Ovary (tissue), 9 donors: ENCODE results near the gene FGL2. TPM values are rescaled to one million over a fixed set of nuclear protein-coding genes. Genes with fewer than 3 reads are reported as not detected.
"Not testable (repeated sequence)": the region's sequence is repeated elsewhere in the genome, so short reads cannot be mapped to it uniquely, and the experiment has no call there.

Experiments
- DNase-seq, 5 donors: peaks; one replicate each; pipeline ENCODE4 v3.0.0-alpha.2; 2019 to 2020
- H3K27ac ChIP-seq, 2 donors: fragments of 200-600 bp; one replicate each; pipeline versions ENCODE4 v1.5.1 to v1.8.0; 2019 to 2022
- H3K27me3 ChIP-seq: fragments of 200-600 bp; one replicate; pipeline ENCODE4 v1.8.0; 2022
- H3K36me3 ChIP-seq: fragments of 200-600 bp; sonication (generic); one replicate; pipeline ENCODE4 v1.5.1; 2019
- H3K4me1 ChIP-seq: one replicate; pipeline ENCODE4 v1.8.1; 2013; ENCODE audit warnings: mild to moderate bottlenecking, moderate library complexity; ENCODE audit not compliant: insufficient read depth
- H3K4me3 ChIP-seq: fragments of 200-600 bp; sonication (generic); one replicate; pipeline ENCODE4 v1.5.1; 2017
- H3K9me3 ChIP-seq, 2 donors: fragments of 200-600 bp in 1 of 2; sonication (generic) in 1 of 2; one replicate each; pipeline versions ENCODE4 v1.5.1 to v1.8.1; 2013 to 2019; ENCODE audit warnings: mild to moderate bottlenecking in 1 of 2, moderate library complexity in 1 of 2
- CTCF ChIP-seq, 3 donors: fragments of 450-650 bp in 2 of 3; fragments of 200-600 bp in 1 of 3; IDR thresholded peaks; one replicate each; pipeline versions ENCODE4 v1.5.1 to v1.8.0; 2016 to 2022; ENCODE audit warnings: antibody characterized with exemption in 3 of 3, mild to moderate bottlenecking in 1 of 3
- EP300 ChIP-seq: sonication (generic); formaldehyde crosslinking; IDR thresholded peaks from one replicate; pipeline ENCODE4 v1.6.1; 2017; ENCODE audit warnings: antibody characterized with exemption
- POLR2A ChIP-seq: fragments of 450-650 bp; IDR thresholded peaks from one replicate; pipeline ENCODE4 v1.6.1; 2017; ENCODE audit warnings: antibody characterized with exemption, mild to moderate bottlenecking, moderate library complexity
- WGBS, 3 donors: extraction: QIAGEN DNeasy Blood & Tissue Kit in 1 of 3; methylation state at CpG; one replicate each; pipeline versions ENCODE4 v1.1.5 to v1.1.7; 2013 to 2017; 5-methylcytosine and 5-hydroxymethylcytosine counted together
- intact Hi-C, 4 donors: fragments of 100-400 bp; cut with DNase I; formaldehyde crosslinking; loops; one replicate each; pipeline versions ENCODE4 v1.11.0 to v1.15.1; 2022 to 2023
- polyA plus RNA-seq, 2 donors: library from polyadenylated mRNA; stranded (reverse); fragments of 200-250 nt in 1 of 2; fragments of 350-450 nt in 1 of 2; fragmentation: Illumina TruSeq in 1 of 2; extraction: RNeasy Lipid Tissue Mini Kit (QIAGEN cat#74804) in 1 of 2; gene quantifications; one replicate each; pipeline ENCODE4 v1.2.3, GENCODE V29; 2013 to 2014
- total RNA-seq, 7 donors: library from RNA; depleted of rRNA in 2 of 7; stranded (reverse); fragments of >200 nt in 2 of 7; fragmentation: NEBNext Ultra II Directional in 3 of 7; extraction: Animal tissue kit (Norgen Biotek cat#: 25700) in 3 of 7; gene quantifications; one replicate each; pipeline versions ENCODE4 v1.1.0 to v1.2.4, GENCODE V29; 2016 to 2023
- donor health status: DM: no; HTN: no; CAD: no; lungs with moderate emphysema.
- donor health status: DM: no; HTN: no; CAD: no.
- donor health status: Bipolar disorder and iron deficiency.
- donor health status: DM: yes; HTN: yes; CAD: no.
- donor health status: DM: no; HTN: no; CAD: no.
- donor health status: DM: yes; HTN: yes; CAD: no.

FGL2 gene
- total and polyA plus RNA-seq, 9 donors, result 3.5 to 22.4 (median 10.5) TPM

DNA sequence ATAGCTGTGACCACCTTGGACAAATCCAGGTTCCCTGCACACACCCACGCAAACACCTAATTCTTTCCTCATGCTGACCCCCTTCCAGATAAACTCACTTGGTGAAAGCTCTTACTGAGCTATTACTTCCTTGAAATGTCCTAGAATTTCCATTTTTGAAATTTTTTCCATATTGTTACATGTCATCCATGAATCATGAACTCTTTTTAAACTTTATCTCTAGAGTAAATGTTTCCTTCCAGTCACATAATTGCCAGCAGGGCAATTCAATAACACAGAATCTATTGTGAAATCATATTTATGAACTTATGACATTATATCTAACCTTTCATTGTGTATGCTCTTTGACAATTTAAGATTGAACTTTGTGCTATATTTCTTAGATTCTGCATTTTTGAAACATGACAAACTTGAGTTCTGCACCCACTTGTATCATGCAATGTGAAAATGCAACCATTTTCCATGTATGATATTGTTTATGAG is 26.8 kb upstream of the FGL2 start:
- Histone ChIP-seq H3K36me3 (no peaks in the 10 kb centered on the region), H3K27ac (no peak overlapping the region), H3K4me3 (no peak overlapping the region), H3K9me3 (no peaks in the 10 kb centered on the region), H3K27me3 (no peaks in the 10 kb centered on the region), H3K4me1 (no peaks in the 10 kb centered on the region)
- DNase-seq, result no peak
- intact Hi-C loops, result no loop called here
- 93 to 98% (median 97%) methylated on average over 1 of the region's 1 CpG for WGBS, 3 donors
- TF ChIP-seq POLR2A, result no peak
- no peak for TF ChIP-seq CTCF (IDR thresholded peaks at IDR 0.05)
- no peak for TF ChIP-seq EP300

- DNase-seq, result no peak
- H3K27me3 ChIP-seq, result no peaks in the 10 kb centered on the region
- H3K36me3 ChIP-seq, result no peaks in the 10 kb centered on the region
- no peak overlapping the region for H3K27ac ChIP-seq
- no peaks in the 10 kb centered on the region for H3K4me1 ChIP-seq
- H3K4me3 ChIP-seq, result no peak overlapping the region
- H3K9me3 ChIP-seq, result no peaks in the 10 kb centered on the region
- intact Hi-C loops, result no loop called here
- TF ChIP-seq CTCF (IDR thresholded peaks at IDR 0.05), result no peak
- no peak for TF ChIP-seq EP300
- TF ChIP-seq POLR2A, result no peak
- 77 to 85% (median 77%) methylated on average over 2 of the region's 2 CpGs for WGBS, 3 donors
These were observed 23.6 kb upstream of the FGL2 start for GRCh38 chr7:77223261-77223660.

GRCh38 chr7:77222819-77223218 is 23.2 kb upstream of the FGL2 start:
- Histone ChIP-seq H3K27me3 (no peaks in the 10 kb centered on the region), H3K4me3 (no peak overlapping the region), H3K27ac (no peak overlapping the region), H3K9me3 (no peaks in the 10 kb centered on the region), H3K4me1 (no peaks in the 10 kb centered on the region), H3K36me3 (no peaks in the 10 kb centered on the region)
- intact Hi-C loops, result no loop called here
- TF ChIP-seq POLR2A (no peak), CTCF (IDR thresholded peaks at IDR 0.05) (no peak), EP300 (no peak)
- 95 to 99% (median 95%) methylated on average over 4 of the region's 4 CpGs for WGBS, 3 donors
- DNase-seq, result no peak

- TF ChIP-seq EP300, result no peak
- no peak for TF ChIP-seq CTCF (IDR thresholded peaks at IDR 0.05)
- no peak for TF ChIP-seq POLR2A
- no peaks in the 10 kb centered on the region for H3K4me1 ChIP-seq
- H3K27ac ChIP-seq, result no peak overlapping the region
- H3K4me3 ChIP-seq, result no peak overlapping the region
- WGBS, 3 donors, result 90 to 96% (median 92%) methylated on average over 4 of the region's 4 CpGs
- H3K36me3 ChIP-seq, result no peaks in the 10 kb centered on the region
- DNase-seq, result no peak
- H3K27me3 ChIP-seq, result no peaks in the 10 kb centered on the region
- intact Hi-C loops, result no loop called here
- H3K9me3 ChIP-seq, result no peaks in the 10 kb centered on the region
These were observed 22.4 kb upstream of the FGL2 start for GRCh38 chr7:77222065-77222464.

- 95 to 98% (median 96%) methylated on average over 10 of the region's 10 CpGs for WGBS, 3 donors
- H3K36me3 ChIP-seq, intact Hi-C loops, H3K27me3 ChIP-seq, H3K9me3 ChIP-seq, H3K4me3 ChIP-seq, DNase-seq, H3K4me1 ChIP-seq, H3K27ac ChIP-seq: not testable (repeated sequence)
These were observed 20.2 kb upstream of the FGL2 start for GRCh38 chr7:77219701-77220331.
